GM12874 (cell line): ENCODE data around the gene UBE2K.

Experiments
- TF ChIP-seq, protein P1 (sequence below): IDR thresholded peaks from 2 replicates; pipeline ENCODE4 v1.5.1; 2011; ENCODE audit warnings: low read depth, mild to moderate bottlenecking, control low read depth, low read length, moderate library complexity; ENCODE audit not compliant: insufficient read depth

Gene UBE2K

DNA sequence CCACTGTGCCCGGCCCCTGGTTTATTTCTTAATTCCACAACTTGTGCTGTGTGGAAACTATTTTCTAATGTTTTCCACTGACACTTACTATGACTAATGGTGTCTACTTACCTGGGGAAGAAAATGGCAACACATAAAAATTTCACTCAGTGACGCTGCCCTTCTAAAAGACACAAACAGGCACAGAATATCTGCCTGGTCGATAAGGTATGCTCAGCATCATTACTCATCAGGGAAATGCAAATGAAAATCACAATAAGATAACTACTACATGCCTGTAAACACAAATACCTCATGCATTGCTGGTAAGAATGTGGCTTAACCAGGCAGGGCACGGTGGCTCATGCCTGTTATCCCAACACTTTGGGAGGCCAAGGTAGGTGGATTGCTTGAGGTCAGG lies 61.6 kb downstream of the UBE2K start:
- TF ChIP-seq, protein P1, sequence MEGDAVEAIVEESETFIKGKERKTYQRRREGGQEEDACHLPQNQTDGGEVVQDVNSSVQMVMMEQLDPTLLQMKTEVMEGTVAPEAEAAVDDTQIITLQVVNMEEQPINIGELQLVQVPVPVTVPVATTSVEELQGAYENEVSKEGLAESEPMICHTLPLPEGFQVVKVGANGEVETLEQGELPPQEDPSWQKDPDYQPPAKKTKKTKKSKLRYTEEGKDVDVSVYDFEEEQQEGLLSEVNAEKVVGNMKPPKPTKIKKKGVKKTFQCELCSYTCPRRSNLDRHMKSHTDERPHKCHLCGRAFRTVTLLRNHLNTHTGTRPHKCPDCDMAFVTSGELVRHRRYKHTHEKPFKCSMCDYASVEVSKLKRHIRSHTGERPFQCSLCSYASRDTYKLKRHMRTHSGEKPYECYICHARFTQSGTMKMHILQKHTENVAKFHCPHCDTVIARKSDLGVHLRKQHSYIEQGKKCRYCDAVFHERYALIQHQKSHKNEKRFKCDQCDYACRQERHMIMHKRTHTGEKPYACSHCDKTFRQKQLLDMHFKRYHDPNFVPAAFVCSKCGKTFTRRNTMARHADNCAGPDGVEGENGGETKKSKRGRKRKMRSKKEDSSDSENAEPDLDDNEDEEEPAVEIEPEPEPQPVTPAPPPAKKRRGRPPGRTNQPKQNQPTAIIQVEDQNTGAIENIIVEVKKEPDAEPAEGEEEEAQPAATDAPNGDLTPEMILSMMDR, result no peak

DNA sequence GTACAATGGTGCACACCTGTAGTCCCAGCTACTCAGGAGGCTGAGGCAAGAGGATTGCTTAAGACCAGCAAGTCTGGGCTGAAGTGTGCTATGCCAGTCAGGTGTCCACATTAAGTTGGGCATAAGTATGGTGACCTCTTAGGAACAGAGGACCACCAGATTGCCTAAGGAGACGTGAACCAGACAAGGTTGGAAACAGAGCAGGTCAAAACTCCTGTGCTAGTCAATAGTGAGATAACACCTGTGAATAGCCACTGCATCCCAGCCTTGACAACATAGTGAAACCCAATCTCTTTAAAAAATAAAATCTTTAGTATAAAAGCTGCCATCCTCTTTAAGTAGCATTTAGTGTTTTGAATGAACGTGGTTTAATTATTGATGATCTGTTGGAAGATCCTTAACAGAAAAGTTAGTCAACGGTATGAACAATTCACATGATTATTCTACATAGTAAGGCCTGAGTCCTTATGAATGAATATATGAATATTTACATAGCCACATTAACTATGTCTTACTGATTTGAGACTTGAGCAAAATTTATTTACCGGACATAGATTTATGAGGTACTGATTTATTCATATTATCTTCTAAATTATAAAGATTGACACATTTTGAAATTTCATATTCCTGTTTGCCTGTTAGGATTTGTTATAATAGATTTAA lies 63.2 kb downstream of the UBE2K start:
- TF ChIP-seq, protein P1, result no peak

DNA sequence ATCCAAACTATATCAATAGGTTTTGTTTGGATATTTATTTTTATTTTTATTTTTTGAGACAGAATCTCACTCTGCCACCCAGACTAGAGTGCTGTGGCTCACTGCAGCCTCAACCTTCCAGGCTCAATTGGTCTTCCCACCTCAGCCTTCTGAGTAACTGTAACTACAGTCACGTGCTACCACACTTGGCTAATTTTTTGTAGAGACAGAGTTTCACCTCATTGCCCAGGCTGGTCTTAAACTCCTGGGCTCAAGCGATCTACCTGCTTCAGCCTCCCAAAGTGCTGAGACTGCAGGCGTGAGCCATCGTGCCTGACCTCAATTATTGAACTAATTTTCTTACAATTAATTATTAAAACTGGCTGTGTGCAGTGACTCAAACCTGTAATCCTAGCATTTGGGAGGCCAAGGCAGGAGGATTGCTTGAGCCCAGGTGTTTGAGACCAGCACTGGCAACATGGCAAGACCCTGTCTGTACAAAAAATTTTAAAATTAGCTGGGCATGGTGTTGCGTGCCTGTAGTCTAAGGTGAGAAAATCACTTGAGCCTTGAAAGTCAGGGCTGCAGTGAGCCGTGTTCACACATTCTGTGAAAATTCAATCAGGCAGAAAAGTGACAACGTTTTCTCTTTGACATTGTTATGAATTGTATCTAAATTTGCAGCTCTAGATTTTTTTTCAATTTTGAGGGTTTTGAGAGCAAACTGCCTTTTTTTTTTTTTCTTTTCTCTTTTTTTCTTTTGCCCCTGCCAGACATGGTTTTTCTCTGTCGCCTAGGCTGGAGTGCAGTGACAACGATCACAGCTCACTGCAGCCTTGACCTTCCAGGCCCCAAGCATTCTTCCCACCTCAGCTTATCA lies 66.0 kb downstream of the UBE2K start:
- TF ChIP-seq, protein P1, result no peak

DNA sequence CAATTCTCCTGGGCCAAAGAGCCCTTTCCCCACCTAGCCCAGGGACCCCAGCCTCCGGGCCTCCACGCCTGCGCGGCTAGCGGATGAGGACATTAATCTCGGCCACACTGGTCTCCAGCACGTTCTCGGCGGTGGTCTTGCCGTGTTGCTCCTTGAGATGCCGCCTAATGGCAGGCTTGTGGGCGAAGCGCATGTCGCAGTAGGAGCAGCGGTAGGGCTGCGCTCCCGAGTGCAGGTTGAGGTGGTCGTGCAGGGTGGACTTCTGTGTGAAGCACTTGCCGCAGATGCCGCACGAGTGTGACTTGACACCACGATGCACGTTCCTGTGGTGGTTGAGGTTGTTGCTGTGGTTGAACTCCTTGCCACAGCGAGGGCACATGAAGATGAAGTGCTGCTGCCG lies 72.1 kb downstream of the UBE2K start:
- TF ChIP-seq, protein P1, result no peak

DNA sequence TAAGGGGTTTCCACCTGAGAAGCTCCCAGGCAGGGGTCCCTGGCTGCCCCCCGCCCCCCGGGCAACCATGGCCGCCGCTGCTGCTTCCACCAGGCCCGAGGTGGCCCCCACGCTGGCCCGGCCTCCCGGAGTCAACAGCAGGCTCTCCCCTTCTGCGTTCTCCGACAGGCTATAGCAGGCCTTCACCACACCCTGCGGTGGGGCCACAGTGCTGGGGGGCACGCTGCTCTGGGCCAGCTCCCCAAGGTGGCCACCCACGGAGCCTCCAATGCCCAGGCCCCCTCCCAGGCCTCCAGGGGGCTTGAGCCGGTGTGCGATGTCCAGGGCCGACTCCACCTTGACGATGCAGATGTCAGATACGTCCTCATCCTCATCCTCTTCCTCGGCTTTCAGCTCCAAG lies 72.5 kb downstream of the UBE2K start:
- TF ChIP-seq, protein P1, result no peak

DNA sequence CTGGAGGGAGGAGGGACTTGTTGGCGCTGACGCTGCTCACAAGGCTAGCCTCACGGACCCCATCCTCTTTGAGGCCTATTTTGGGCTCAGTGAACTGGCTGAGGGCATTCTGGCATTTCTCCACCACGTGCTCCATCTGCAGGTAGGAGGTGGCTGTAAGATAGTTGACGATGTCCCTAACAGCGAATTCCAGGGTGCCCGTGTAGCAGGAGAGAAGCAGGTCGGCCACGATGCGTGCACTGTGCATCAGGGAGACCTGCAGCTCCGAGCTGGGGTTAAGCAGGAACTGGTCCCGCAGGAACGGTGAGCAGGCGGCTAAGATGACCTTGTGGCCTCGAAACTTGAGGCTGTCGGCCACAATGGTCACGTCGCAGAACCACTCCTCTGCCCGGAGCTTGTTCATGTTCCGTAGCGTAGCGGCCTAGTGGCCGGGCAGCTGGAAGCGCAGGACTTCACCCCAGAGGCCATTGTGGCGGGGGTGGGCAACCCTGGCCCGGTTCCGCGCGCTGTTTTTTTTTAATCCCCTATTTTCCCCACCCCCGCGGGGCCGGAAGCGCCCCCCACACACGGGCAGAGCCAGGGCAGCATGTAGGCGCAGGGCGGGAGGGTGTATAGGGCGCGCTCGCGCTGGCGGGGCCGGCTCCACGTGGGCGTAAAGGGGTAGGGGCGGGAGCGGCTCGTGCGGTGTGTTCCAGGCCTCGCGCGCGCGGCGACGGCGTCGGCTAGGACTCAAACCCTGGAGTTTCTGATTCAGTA lies 73.2 kb downstream of the UBE2K start:
- TF ChIP-seq, protein P1, result no peak

DNA sequence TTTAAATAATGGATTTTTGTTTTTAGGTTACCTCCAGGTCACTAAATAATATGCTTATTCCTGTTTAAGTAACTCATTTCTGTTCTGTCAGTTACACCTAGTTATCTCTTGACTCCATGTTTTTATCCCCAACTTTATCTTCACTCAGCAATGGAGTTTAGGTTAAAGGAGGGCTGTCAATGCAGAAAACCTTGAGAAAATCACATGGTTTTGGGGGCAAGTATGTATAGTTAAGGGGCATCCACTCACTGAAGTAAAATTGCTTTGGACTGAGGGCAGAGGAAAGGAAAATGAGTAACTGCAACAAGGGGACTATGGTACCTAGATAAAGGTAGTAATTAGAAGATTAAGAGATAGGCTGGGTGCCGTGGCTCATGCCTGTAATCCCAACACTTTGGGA lies 87.1 kb downstream of the UBE2K start:
- TF ChIP-seq, protein P1, result no peak
